AG09319 (cell line): ENCODE measurements around the gene FBXW12.

Experiments
- DNase-seq: peaks from one replicate; pipeline ENCODE4 v3.0.0-alpha.2; 2010; ENCODE audit warnings: low read depth; ENCODE audit errors: extremely low read depth
- CTCF ChIP-seq: IDR thresholded peaks from 2 replicates; pipeline ENCODE4 v1.5.1; 2011; ENCODE audit warnings: low read depth, mild to moderate bottlenecking, inconsistent platforms, low read length, moderate library complexity

FBXW12 gene

GRCh38 chr3:48364840-48365239 is 7.2 kb upstream of the FBXW12 start:
- DNase-seq, result no peak
- no peak for TF ChIP-seq CTCF

DNA sequence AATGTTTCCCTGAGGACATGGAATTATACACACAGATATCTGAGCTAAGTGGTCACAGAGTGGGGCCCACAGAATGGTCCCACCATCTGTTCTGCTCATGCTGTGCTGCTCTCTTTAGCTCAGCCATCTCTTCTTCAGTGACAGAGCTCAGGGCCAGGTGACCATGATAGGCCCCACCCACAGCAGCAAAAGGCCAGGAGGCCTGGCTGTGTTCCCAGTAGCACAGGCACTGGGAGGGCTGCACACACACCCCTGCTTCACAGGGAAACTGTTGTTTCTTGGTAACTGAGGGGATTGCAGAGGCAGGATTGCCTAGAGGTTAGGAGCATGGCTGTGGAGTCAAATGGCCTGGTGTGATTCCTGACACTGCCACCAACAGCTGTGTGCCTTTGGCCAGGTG is 4.8 kb upstream of the FBXW12 start:
- TF ChIP-seq CTCF, result no peak
- no peak for DNase-seq

DNA sequence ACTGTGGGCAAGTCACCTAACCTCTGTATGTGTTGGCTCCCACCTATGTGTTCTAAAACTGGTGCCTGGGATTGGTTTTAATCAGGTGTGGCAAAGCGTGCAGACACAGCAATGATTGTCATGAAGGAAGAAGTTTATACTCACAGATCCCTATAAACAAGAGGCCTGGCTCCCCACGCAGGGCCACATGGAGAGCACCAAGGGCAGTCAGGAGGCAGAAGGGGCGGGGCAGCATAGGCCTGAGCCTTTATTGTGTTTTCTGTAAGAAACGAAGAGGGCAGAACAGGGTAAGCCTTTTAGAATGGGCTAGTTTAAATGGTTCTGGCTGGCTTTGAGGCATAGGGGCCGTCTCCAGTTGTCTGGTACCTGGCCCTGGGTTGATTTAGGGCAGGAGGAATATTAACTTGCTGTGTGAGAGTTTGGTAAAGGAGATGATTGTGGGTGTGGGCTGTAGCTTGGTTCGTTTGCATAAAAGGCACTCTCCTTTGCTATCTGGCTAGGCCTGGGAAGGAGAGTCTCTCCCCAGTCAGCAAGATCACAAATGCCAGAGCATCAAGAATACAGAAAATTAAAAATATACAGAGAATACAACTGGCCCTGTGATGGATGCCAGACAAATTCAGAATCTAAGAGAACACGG is 2.2 kb upstream of the FBXW12 start:
- no peak for DNase-seq
- TF ChIP-seq CTCF, result no peak

GRCh38 chr3:48370333-48370713 is 1.7 kb upstream of the FBXW12 start:
- TF ChIP-seq CTCF, result no peak
- DNase-seq, result no peak

- TF ChIP-seq CTCF, result no peak
- no peak for DNase-seq
Measured at GRCh38 chr3:48372377-48372770, 355 bp downstream of the FBXW12 start.

- DNase-seq, result no peak
- no peak for TF ChIP-seq CTCF
Measured at GRCh38 chr3:48372862-48373435, 930 bp downstream of the FBXW12 start.

GRCh38 chr3:48387634-48388033 is 15.6 kb downstream of the FBXW12 start:
- DNase-seq, result no peak
- no peak for TF ChIP-seq CTCF
